NCI-H1930 (cell line): ENCODE data around the gene ZNF197.
"Not testable (repeated sequence)": the region's sequence is repeated elsewhere in the genome, so short reads cannot be mapped to it uniquely, and the experiment has no call there.

Experiments
- DNase-seq, 2 experiments: peaks; one replicate each; lab custom pipeline; 2025; lab: John Stamatoyannopoulos, UW

Gene ZNF197

DNA sequence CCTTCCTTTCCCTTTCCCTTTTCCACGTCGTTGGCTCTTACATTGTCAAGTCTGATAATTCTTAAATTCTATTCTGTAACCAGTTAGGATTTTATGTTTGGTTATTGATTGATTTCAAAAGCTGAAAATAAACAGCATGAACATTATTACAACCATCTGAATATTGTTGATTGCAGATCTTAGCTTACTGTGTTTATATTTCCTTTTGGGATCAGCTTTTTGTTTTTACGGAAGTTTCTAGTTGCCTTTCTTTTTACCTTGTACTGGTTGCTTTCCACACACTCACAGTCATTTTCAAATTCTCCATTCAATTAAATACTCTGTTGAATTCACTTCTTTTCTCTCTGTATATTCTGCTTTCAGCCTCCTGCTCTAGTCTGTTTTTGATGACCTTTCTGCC is 40.3 kb downstream of the ZNF197 start:
- no peak for DNase-seq

DNA sequence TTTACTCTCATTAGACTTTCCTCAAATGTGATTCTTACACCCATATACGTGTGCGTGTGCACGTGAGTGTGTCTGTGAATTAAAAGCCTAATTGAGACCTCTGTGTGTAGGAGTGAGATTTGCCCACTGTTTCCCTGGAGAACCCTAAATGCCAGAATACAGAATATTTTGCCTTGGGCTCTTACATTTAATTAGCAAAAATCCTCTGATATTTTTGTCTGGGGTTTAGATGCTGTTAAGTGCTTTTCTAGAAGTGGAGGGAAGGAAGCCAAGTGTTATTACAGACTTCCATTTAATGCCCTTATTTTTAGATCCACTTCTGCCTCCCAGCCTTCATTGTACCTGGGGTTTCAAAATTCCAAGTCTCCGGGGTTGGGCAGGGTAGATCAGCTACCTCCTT is 41.5 kb downstream of the ZNF197 start:
- DNase-seq = no peak

- DNase-seq = no peak
These were observed 44.9 kb downstream of the ZNF197 start for GRCh38 chr3:44669760-44670159.

- DNase-seq = not testable (repeated sequence)
These were observed 48.6 kb downstream of the ZNF197 start for GRCh38 chr3:44673466-44673865.

- DNase-seq = no peak
These were observed 49.4 kb downstream of the ZNF197 start for GRCh38 chr3:44674211-44674610.

DNA sequence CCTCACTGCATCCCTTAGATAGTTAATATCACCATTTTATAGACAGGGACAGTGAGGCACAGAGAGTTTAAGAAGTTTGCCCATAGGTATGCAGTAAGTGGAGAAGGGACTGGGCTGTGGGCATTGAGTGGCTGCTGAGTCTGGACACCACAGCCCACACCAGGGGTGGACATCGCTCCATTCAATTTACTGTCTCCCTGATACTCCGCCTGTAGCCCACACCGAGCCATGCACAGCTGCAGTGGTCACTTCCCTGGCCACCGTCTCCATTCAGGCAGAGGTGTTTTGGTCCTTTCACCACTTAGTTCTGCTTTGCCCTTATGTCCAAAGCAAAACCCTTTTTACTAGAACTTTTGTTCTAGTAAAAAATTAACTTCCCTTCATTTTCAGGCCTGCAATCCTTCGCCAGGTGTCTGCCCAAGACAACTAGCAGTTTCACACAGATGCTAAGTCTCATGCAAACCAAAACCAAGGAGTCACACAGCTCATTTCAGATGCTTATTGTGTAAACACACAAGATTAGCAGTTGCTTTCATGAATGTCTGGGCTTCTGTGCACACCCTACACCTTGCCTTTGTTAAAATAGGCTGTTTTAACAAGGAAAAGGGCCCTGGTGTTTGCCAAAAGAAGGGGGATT is 53.8 kb downstream of the ZNF197 start:
- DNase-seq = no peak

DNA sequence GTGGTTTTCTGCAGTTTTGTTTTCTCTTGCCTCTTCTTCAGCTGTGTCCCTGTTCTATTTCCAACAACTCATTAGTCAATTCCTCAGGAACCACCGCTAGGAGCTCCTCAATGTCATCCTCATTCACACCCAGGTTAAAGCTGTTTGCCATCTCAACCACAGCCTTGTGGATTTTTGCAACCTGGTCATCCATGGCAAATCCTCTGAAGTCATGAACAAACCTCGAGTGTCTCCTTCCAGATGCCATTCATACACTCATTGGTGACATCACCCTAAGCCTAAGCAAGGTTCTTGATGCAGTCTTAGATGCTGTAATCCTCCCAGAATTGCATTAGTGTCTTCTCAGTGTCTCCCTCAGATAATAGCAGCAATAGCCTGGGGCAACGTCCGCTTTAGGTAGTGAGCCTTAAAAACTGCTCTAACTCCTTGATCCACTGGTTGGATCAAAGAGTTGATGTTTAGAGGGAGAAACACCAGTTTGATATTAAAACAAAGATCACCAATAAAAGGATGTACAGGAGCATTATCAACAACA is 56.2 kb downstream of the ZNF197 start:
- no peak for DNase-seq

DNA sequence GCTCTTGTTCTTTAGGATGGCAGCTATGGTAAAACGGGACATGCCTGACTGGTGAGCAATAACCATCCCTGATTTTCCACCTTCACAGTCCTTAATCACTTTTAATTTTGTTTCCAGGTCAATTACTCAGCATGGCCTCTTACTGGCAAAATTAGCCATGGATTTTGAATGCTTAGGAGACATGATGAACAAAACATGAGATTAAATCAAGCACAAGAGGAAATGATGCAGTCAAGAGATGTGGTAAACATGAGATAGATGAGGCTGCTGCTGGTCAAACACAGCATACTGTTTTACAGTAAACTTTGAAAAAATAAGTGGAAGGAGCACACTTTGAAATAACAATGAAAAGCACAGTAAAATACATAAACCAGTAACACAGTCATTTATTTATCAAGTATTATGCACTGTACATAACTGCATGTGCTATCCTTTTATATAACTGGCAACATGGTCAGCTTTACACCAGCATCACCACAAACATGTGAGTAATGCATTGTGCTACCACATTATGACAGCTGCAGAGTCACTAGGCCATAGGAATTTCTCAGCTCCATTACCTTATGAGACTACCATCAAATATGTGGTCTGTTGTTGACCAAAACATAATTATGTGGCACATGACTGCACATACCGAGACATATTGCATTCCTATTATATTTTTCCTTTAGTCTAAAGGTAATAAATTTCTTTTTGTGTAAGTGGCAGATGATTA is 57.5 kb downstream of the ZNF197 start:
- DNase-seq = no peak

DNA sequence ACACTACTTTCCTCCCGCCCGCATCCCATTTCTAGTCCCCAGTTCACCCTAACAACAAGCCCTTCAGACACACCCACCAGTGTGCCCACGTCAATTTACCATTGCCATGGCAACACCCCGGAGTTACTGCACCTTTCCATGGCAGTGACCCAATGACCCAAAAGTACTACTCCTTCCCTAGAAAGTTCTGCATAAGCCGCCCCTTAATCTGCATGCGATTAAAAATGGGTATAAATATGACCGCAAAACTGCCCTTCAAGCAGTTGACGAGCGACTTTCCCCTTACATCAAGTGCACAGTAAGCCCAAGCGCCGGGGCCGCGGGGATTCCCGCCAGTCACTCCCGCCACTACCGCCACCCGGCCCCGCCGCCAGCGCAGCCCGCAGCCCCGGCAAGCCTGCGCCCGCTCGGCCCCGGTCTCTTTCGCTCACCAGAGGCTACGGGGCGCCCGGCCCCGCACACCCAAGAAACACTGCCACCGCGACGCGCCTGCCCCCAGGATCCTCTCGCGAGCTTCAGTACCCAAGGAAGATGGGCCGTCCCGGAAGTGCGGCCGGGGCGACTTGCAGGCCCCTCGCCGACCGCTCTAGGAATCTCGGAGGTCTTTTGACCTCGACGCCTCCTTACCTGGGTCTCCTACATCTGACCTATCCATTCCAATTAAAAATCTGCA is 60.4 kb downstream of the ZNF197 start:
- peak; percentile 62 to 77 for DNase-seq

DNA sequence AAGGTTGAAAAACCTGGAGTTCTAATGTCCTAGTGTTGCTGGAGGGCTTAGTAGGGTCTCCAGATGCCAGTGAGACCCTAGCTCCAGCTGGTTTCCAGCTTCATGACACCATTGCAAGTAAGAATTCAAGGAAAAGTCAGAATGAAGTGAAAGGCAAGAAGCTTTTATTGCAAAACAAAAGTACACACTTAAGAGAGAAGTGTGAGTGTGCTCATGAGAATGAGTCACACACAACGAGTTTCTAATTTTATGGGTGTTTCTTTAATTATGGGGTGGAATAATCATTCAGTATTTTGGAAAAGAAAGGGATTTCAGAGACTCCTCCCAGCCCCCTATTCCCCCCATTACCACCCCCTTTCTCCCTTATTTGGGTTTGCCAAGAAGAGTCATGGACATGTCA is 63.1 kb downstream of the ZNF197 start:
- DNase-seq = no peak
